IMR-90 (cell line): ENCODE measurements around the gene SDHA.

Experiments
- BHLHE40 ChIP-seq: fragments of 150-350 bp; IDR thresholded peaks from 2 replicates; pipeline ENCODE4 v1.6.1; 2016; ENCODE audit warnings: mild to moderate bottlenecking, low read depth, low read length
- CHD1 ChIP-seq: IDR thresholded peaks from 2 replicates; pipeline ENCODE4 v1.6.1; 2012; ENCODE audit warnings: low read depth, low read length, improper control_type of control experiment
- CTCF ChIP-seq: conservative IDR thresholded peaks from 2 replicates; pipeline ENCODE4 v1.5.1; 2012; ENCODE audit warnings: mild to moderate bottlenecking, low read depth, low read length, improper control_type of control experiment
- MAZ ChIP-seq: IDR thresholded peaks from 2 replicates; pipeline ENCODE4 v1.6.1; 2012; ENCODE audit warnings: low read depth, mild to moderate bottlenecking, low read length, improper control_type of control experiment, moderate library complexity, borderline replicate concordance
- MXI1 ChIP-seq: IDR thresholded peaks from 2 replicates; pipeline ENCODE4 v1.6.1; 2012; ENCODE audit warnings: low read depth, mild to moderate bottlenecking, low read length, moderate library complexity, borderline replicate concordance
- POLR2A ChIP-seq: IDR thresholded peaks from 2 replicates; pipeline ENCODE4 v1.6.1; 2012; ENCODE audit warnings: mild to moderate bottlenecking, low read depth, low read length
- RAD21 ChIP-seq: IDR thresholded peaks from 2 replicates; pipeline ENCODE4 v1.6.1; 2012; ENCODE audit warnings: low read length, improper control_type of control experiment

GRCh38 chr5:231661-232060 is 13.5 kb downstream of the SDHA start:
- TF ChIP-seq POLR2A, result no peak
- TF ChIP-seq MXI1, result no peak
- TF ChIP-seq CTCF, result no peak
- TF ChIP-seq BHLHE40, result no peak
- TF ChIP-seq CHD1, result no peak
- TF ChIP-seq RAD21, result no peak
- TF ChIP-seq MAZ, result no peak
